ENCODE results near the gene PKN2. TPM values are rescaled to one million over a fixed set of nuclear protein-coding genes. Genes with fewer than 3 reads are reported as not detected.

Gene PKN2
- total and polyA plus RNA-seq, 2 donors from 2014 or later = 7.3 to 49.3 TPM

- peaks cover 3 to 5% (median 3%) of the 10 kb centered on the region in 3 donors for H3K36me3 ChIP-seq (ENCODE audit: control insufficient read depth in 2 of 3, insufficient read depth in 3 of 3, low read length in 3 of 3)
- no peak for FAIRE-seq
- H3K9ac ChIP-seq (ENCODE audit: low read length in 3 of 3) = no peak overlapping the region
- H3K27me3 ChIP-seq (ENCODE audit: control insufficient read depth, insufficient read depth, low read length) = no peaks in the 10 kb centered on the region
- no peak for DNase-seq
- intact Hi-C loops (cut with DNase I) = no loop called here
- no peaks in the 10 kb centered on the region for H3K9me3 ChIP-seq (ENCODE audit: control insufficient read depth in 2 of 3, insufficient read depth in 1 of 3, low read length in 3 of 3)
- no peak for TF ChIP-seq CTCF (IDR thresholded peaks at IDR 0.05; ENCODE audit: borderline replicate concordance, extremely low read depth, insufficient read depth)
- H3K4me1 ChIP-seq (ENCODE audit: control insufficient read depth in 2 of 3, insufficient read depth in 2 of 3, low read depth in 1 of 3, low read length in 3 of 3) = no peaks in the 10 kb centered on the region
- no peak overlapping the region for H3K27ac ChIP-seq (ENCODE audit: low read depth in 2 of 2, low read length in 2 of 2)
- H3K4me3 ChIP-seq (ENCODE audit: low read length in 3 of 3) = no peak overlapping the region
These were observed 95.8 kb downstream of the PKN2 start for GRCh38 chr1:88779880-88780279.

GRCh38 chr1:88780485-88780884, 96.4 kb downstream of the PKN2 start:
- H3K4me1 ChIP-seq (ENCODE audit: control insufficient read depth in 2 of 3, insufficient read depth in 2 of 3, low read depth in 1 of 3, low read length in 3 of 3) = no peaks in the 10 kb centered on the region
- DNase-seq = no peak
- no peaks in the 10 kb centered on the region for H3K9me3 ChIP-seq (ENCODE audit: control insufficient read depth in 2 of 3, insufficient read depth in 1 of 3, low read length in 3 of 3)
- intact Hi-C loops (cut with DNase I) = no loop called here
- H3K9ac ChIP-seq (ENCODE audit: low read length in 3 of 3) = no peak overlapping the region
- H3K36me3 ChIP-seq (ENCODE audit: control insufficient read depth in 2 of 3, insufficient read depth in 3 of 3, low read length in 3 of 3) = peaks cover 0 to 3% (median 0%) of the 10 kb centered on the region in 3 donors
- H3K27ac ChIP-seq (ENCODE audit: low read depth in 2 of 2, low read length in 2 of 2) = no peak overlapping the region
- H3K27me3 ChIP-seq (ENCODE audit: control insufficient read depth, insufficient read depth, low read length) = no peaks in the 10 kb centered on the region
- no peak for TF ChIP-seq CTCF (IDR thresholded peaks at IDR 0.05; ENCODE audit: borderline replicate concordance, extremely low read depth, insufficient read depth)
- H3K4me3 ChIP-seq (ENCODE audit: low read length in 3 of 3) = no peak overlapping the region
- no peak for FAIRE-seq

GRCh38 chr1:88783145-88783544, 99.1 kb downstream of the PKN2 start:
- FAIRE-seq (no peak), DNase-seq (no peak)
- Histone ChIP-seq H3K27me3 (ENCODE audit: control insufficient read depth, insufficient read depth, low read length) (no peaks in the 10 kb centered on the region), H3K9me3 (ENCODE audit: control insufficient read depth in 2 of 3, insufficient read depth in 1 of 3, low read length in 3 of 3) (no peaks in the 10 kb centered on the region), H3K36me3 (ENCODE audit: control insufficient read depth in 2 of 3, insufficient read depth in 3 of 3, low read length in 3 of 3) (peaks cover 0 to 3% (median 0%) of the 10 kb centered on the region in 3 donors), H3K9ac (ENCODE audit: low read length in 3 of 3) (no peak overlapping the region), H3K4me3 (ENCODE audit: low read length in 3 of 3) (no peak overlapping the region), H3K27ac (ENCODE audit: low read depth in 2 of 2, low read length in 2 of 2) (no peak overlapping the region), H3K4me1 (ENCODE audit: control insufficient read depth in 2 of 3, insufficient read depth in 2 of 3, low read depth in 1 of 3, low read length in 3 of 3) (no peaks in the 10 kb centered on the region)
- intact Hi-C loops (cut with DNase I) = no loop called here
- no peak for TF ChIP-seq CTCF (IDR thresholded peaks at IDR 0.05; ENCODE audit: borderline replicate concordance, extremely low read depth, insufficient read depth)

DNA sequence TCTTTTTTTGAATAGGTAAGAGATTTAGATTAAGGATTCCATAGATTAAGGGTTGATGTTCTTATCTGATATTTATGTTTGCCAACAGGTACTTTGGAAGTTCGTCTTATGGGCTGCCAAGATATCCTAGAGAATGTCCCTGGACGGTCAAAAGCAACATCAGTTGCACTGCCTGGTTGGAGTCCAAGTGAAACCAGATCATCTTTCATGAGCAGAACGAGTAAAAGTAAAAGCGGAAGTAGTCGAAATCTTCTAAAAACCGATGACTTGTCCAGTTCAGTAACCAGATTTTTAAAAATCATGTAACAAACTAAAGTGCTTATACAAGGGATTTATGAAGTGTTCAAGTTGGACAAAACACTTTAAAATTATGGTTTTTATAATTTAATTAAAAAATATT, 100.5 kb downstream of the PKN2 start:
- DNase-seq (no peak), FAIRE-seq (no peak)
- no peak for TF ChIP-seq CTCF (IDR thresholded peaks at IDR 0.05; ENCODE audit: borderline replicate concordance, extremely low read depth, insufficient read depth)
- Histone ChIP-seq H3K9me3 (ENCODE audit: control insufficient read depth in 2 of 3, insufficient read depth in 1 of 3, low read length in 3 of 3) (no peaks in the 10 kb centered on the region), H3K4me1 (ENCODE audit: control insufficient read depth in 2 of 3, insufficient read depth in 2 of 3, low read depth in 1 of 3, low read length in 3 of 3) (no peaks in the 10 kb centered on the region), H3K9ac (ENCODE audit: low read length in 3 of 3) (no peak overlapping the region), H3K27ac (ENCODE audit: low read depth in 2 of 2, low read length in 2 of 2) (no peak overlapping the region), H3K36me3 (ENCODE audit: control insufficient read depth in 2 of 3, insufficient read depth in 3 of 3, low read length in 3 of 3) (peaks cover 0 to 3% (median 3%) of the 10 kb centered on the region in 3 donors), H3K27me3 (ENCODE audit: control insufficient read depth, insufficient read depth, low read length) (no peaks in the 10 kb centered on the region), H3K4me3 (ENCODE audit: low read length in 3 of 3) (no peak overlapping the region)
- intact Hi-C loops (cut with DNase I) = no loop called here

Measured in kidney (tissue), 14 donors.